HepG2 (cell line): ENCODE results near the gene ZFP1.

Experiments
- ATM ChIP-seq: fragments of 450-650 bp; IDR thresholded peaks from 2 replicates; pipeline ENCODE4 v1.7.1; 2017; ENCODE audit warnings: mild to moderate bottlenecking, borderline replicate concordance
- BRCA1 ChIP-seq: sonication (generic); formaldehyde crosslinking; IDR thresholded peaks from 2 replicates; pipeline ENCODE4 v1.4.0; 2020; ENCODE audit warnings: missing genetic modification reagents
- KAT8 ChIP-seq: IDR thresholded peaks from 2 replicates; pipeline ENCODE4 v1.6.1; 2016; ENCODE audit warnings: missing genetic modification reagents, missing compliant biosample characterization
- KLF9 ChIP-seq: IDR thresholded peaks from 2 replicates; pipeline ENCODE4 v1.6.1; 2016; ENCODE audit warnings: low read depth
- MEIS2 ChIP-seq: sonication (generic); formaldehyde crosslinking; IDR thresholded peaks from 2 replicates; pipeline ENCODE4 v1.9.0; 2021; ENCODE audit warnings: mild to moderate bottlenecking, missing genetic modification reagents
- NCOA1 ChIP-seq: sonication (generic); formaldehyde crosslinking; IDR thresholded peaks from 2 replicates; pipeline ENCODE4 v1.9.0; 2021; ENCODE audit warnings: missing genetic modification reagents
- POLR2A ChIP-seq, 2 experiments: IDR thresholded peaks; 2 replicates each; pipeline ENCODE4 v1.6.1; 2011; ENCODE audit warnings: low read depth in 2 of 2, low read length in 2 of 2, mild to moderate bottlenecking in 1 of 2, moderate library complexity in 1 of 2; ENCODE audit not compliant: insufficient read depth in 1 of 2
- RORA ChIP-seq: sonication (generic); formaldehyde crosslinking; IDR thresholded peaks from 2 replicates; pipeline ENCODE4 v1.5.0; 2020; ENCODE audit warnings: mild to moderate bottlenecking, missing genetic modification reagents, moderate library complexity
- SCMH1 ChIP-seq: sonication (generic); formaldehyde crosslinking; IDR thresholded peaks from 2 replicates; pipeline ENCODE4 v1.9.0; 2021; ENCODE audit warnings: missing genetic modification reagents, mild to moderate bottlenecking, borderline replicate concordance
- ZKSCAN8 ChIP-seq: IDR thresholded peaks from 2 replicates; pipeline ENCODE4 v1.6.1; 2016; ENCODE audit warnings: borderline replicate concordance, missing genetic modification reagents, missing compliant biosample characterization
- TF ChIP-seq, protein P1 (sequence below): sonication (generic); formaldehyde crosslinking; IDR thresholded peaks from 2 replicates; pipeline ENCODE4 v1.5.0; 2020; ENCODE audit warnings: mild to moderate bottlenecking, missing genetic modification reagents, moderate library complexity
- TF ChIP-seq, protein P2 (sequence below), 2 experiments: sonication (generic) in 1 of 2; formaldehyde crosslinking in 1 of 2; IDR thresholded peaks; 2 replicates each; pipeline versions ENCODE4 v1.5.1 to v1.6.1; 2011 to 2020; ENCODE audit warnings: borderline replicate concordance in 1 of 2, low read depth in 1 of 2, low read length in 1 of 2, mild to moderate bottlenecking in 1 of 2, missing genetic modification reagents in 1 of 2, moderate library complexity in 1 of 2

DNA sequence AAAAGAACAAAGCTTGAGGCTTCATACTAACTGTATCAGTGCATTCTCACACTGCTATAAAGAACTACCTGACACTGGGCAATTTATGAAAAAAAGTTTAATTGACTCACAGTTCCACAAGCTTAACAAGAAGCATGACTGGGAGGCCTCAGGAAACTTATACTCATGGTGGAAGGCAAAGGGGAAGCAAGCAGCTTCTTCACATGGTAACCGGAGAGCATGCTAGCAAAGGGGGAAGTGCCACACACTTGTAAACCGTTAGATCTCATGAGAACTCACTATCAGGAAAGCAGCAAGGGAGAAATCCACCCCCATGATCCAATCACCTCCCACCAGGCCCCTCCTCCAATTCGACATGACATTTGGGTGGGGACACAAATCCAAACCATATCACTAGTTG is 33.3 kb downstream of the ZFP1 start:
- TF ChIP-seq KAT8 (no peak), ZKSCAN8 (CRISPR knock-in tag) (no peak), BRCA1 (no peak), NCOA1 (no peak), ATM (no peak), RORA (CRISPR knock-in tag) (no peak), MEIS2 (CRISPR knock-in tag) (no peak), KLF9 (CRISPR knock-in tag) (no peak), POLR2A (IDR thresholded peaks at IDR 0.05; ENCODE audit: insufficient read depth in 1 of 2, low read depth in 2 of 2, low read length in 2 of 2) (no peak), SCMH1 (no peak)
- TF ChIP-seq, protein P1, sequence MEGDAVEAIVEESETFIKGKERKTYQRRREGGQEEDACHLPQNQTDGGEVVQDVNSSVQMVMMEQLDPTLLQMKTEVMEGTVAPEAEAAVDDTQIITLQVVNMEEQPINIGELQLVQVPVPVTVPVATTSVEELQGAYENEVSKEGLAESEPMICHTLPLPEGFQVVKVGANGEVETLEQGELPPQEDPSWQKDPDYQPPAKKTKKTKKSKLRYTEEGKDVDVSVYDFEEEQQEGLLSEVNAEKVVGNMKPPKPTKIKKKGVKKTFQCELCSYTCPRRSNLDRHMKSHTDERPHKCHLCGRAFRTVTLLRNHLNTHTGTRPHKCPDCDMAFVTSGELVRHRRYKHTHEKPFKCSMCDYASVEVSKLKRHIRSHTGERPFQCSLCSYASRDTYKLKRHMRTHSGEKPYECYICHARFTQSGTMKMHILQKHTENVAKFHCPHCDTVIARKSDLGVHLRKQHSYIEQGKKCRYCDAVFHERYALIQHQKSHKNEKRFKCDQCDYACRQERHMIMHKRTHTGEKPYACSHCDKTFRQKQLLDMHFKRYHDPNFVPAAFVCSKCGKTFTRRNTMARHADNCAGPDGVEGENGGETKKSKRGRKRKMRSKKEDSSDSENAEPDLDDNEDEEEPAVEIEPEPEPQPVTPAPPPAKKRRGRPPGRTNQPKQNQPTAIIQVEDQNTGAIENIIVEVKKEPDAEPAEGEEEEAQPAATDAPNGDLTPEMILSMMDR: no peak
- TF ChIP-seq, protein P2, sequence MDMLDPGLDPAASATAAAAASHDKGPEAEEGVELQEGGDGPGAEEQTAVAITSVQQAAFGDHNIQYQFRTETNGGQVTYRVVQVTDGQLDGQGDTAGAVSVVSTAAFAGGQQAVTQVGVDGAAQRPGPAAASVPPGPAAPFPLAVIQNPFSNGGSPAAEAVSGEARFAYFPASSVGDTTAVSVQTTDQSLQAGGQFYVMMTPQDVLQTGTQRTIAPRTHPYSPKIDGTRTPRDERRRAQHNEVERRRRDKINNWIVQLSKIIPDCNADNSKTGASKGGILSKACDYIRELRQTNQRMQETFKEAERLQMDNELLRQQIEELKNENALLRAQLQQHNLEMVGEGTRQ (IDR thresholded peaks at IDR 0.05; ENCODE audit: low read depth, low read length): no peak
- TF ChIP-seq, protein P2 (CRISPR knock-in tag; IDR thresholded peaks at IDR 0.05; ENCODE audit: borderline replicate concordance): no peak
